H1 (cell line): ENCODE measurements around the gene ZBP1. TPM values are rescaled to one million over a fixed set of nuclear protein-coding genes. Genes with fewer than 3 reads are reported as not detected.

ENCODE experiments used
- CTCF ChIA-PET: fragments of 300-600 bp; sonication (Branson Sonifier 250); formaldehyde crosslinking; loops from one replicate; lab custom pipeline; 2021; ENCODE audit not compliant: partially characterized antibody; lab: Charles Lee
- POLR2A ChIA-PET: fragments of 300-600 bp; sonication (Branson Sonifier 250); formaldehyde crosslinking; loops from one replicate; lab custom pipeline; 2021; ENCODE audit warnings: inconsistent platforms; ENCODE audit not compliant: partially characterized antibody; lab: Charles Lee
- DNase-seq, 2 experiments: peaks; one replicate each; pipeline versions ENCODE4 v3.0.0 to v3.0.0-alpha.2; 2010 to 2022; ENCODE audit warnings: low spot score in 2 of 2, low read depth in 1 of 2, mixed read lengths in 1 of 2
- FAIRE-seq: peaks from 2 replicates; lab custom pipeline; 2011; peaks lifted over from hg19 to GRCh38; lab: Jason Lieb, UNC
- H2AFZ ChIP-seq: 2 replicates; pipeline ENCODE4 v1.8.1; 2012; ENCODE audit warnings: low read length, inconsistent platforms
- H2AK5ac ChIP-seq: 2 replicates; pipeline ENCODE4 v1.6.1; 2013; ENCODE audit warnings: low read depth, low read length
- H2BK120ac ChIP-seq: replicated peaks from 2 replicates; pipeline ENCODE3; 2013; ENCODE audit warnings: low read depth, low read length, inconsistent platforms
- H2BK12ac ChIP-seq: 2 replicates; pipeline ENCODE4 v1.6.1; 2013; ENCODE audit warnings: low read depth, low read length
- H2BK15ac ChIP-seq: 2 replicates; pipeline ENCODE4 v1.6.1; 2013; ENCODE audit warnings: low read length
- H2BK20ac ChIP-seq: 2 replicates; pipeline ENCODE4 v1.6.1; 2013; ENCODE audit warnings: low read length
- H2BK5ac ChIP-seq: 2 replicates; pipeline ENCODE4 v1.6.1; 2013; ENCODE audit warnings: low read depth, low read length
- H3K14ac ChIP-seq: 2 replicates; pipeline ENCODE4 v1.6.1; 2013; ENCODE audit warnings: inconsistent platforms; ENCODE audit not compliant: insufficient read length
- H3K18ac ChIP-seq: 2 replicates; pipeline ENCODE4 v1.6.1; 2013; ENCODE audit warnings: low read length; ENCODE audit errors: extremely low read depth
- H3K23ac ChIP-seq: 2 replicates; pipeline ENCODE4 v1.6.1; 2013; ENCODE audit warnings: inconsistent platforms; ENCODE audit not compliant: insufficient read length
- H3K23me2 ChIP-seq: 2 replicates; pipeline ENCODE4 v1.6.1; 2013; ENCODE audit warnings: low read depth, low read length
- H3K27ac ChIP-seq: 2 replicates; pipeline ENCODE4 v1.6.1; 2011; ENCODE audit warnings: low read depth, low read length, inconsistent platforms
- H3K27me3 ChIP-seq, 4 experiments: replicated peaks in 1 of 4; 1 replicate in 1 of 4; 2 replicates in 3 of 4; pipeline versions ENCODE4 v1.6.1 to v1.8.1; 2011 to 2013; ENCODE audit warnings: low read length in 3 of 4, mild to moderate bottlenecking in 3 of 4, inconsistent platforms in 2 of 4, mixed read lengths in 2 of 4, moderate library complexity in 1 of 4; ENCODE audit not compliant: control insufficient read depth in 3 of 4, insufficient read depth in 3 of 4; ENCODE audit errors: extremely low read depth in 1 of 4
- H3K36me3 ChIP-seq, 4 experiments: 2 replicates each; pipeline versions ENCODE4 v1.6.1 to v1.8.1; 2011 to 2013; ENCODE audit warnings: mild to moderate bottlenecking in 4 of 4, low read length in 3 of 4, moderate library complexity in 2 of 4, control low read depth in 1 of 4, inconsistent platforms in 1 of 4; ENCODE audit not compliant: insufficient read depth in 4 of 4, control insufficient read depth in 2 of 4
- H3K4ac ChIP-seq: replicated peaks from 2 replicates; pipeline ENCODE3; 2013; ENCODE audit warnings: low read length, low read depth, mixed read lengths, inconsistent platforms; ENCODE audit not compliant: insufficient read length
- H3K4me1 ChIP-seq, 4 experiments: replicated peaks in 1 of 4; 1 replicate in 1 of 4; 2 replicates in 3 of 4; pipeline versions ENCODE4 v1.6.1 to v1.8.1; 2011 to 2013; ENCODE audit warnings: low read length in 3 of 4, inconsistent platforms in 2 of 4, mixed read lengths in 1 of 4; ENCODE audit not compliant: insufficient read depth in 4 of 4, control insufficient read depth in 3 of 4
- H3K4me2 ChIP-seq, 2 experiments: 2 replicates each; pipeline versions ENCODE4 v1.6.1 to v1.8.1; 2011 to 2013; ENCODE audit warnings: low read depth in 2 of 2, low read length in 2 of 2, control low read depth in 1 of 2, inconsistent platforms in 1 of 2, mild to moderate bottlenecking in 1 of 2; ENCODE audit not compliant: insufficient read depth in 1 of 2
- H3K4me3 ChIP-seq, 4 experiments: fragments of 200-600, 300-600 bp in 1 of 4; sonication (generic), shearing (Covaris generic), sonication (Bioruptor Twin) in 1 of 4; 2 replicates each; pipeline versions ENCODE4 v1.5.1 to v1.8.1; 2011 to 2016; ENCODE audit warnings: low read length in 4 of 4, low read depth in 3 of 4, control low read depth in 2 of 4, inconsistent platforms in 2 of 4, mild to moderate bottlenecking in 2 of 4, mixed read lengths in 1 of 4, moderate library complexity in 1 of 4; ENCODE audit not compliant: insufficient read depth in 2 of 4; ENCODE audit errors: extremely low read depth in 1 of 4
- H3K56ac ChIP-seq: replicated peaks from 2 replicates; pipeline ENCODE3; 2013; ENCODE audit warnings: low read depth, mild to moderate bottlenecking, mixed read lengths, low read length, inconsistent platforms; ENCODE audit not compliant: insufficient read length
- H3K79me1 ChIP-seq: 2 replicates; pipeline ENCODE4 v1.6.1; 2013; ENCODE audit warnings: low read depth, low read length, control low read depth
- H3K79me2 ChIP-seq, 2 experiments: 2 replicates each; pipeline versions ENCODE4 v1.6.1 to v1.8.1; 2012 to 2013; ENCODE audit warnings: low read length in 2 of 2, mild to moderate bottlenecking in 2 of 2, inconsistent platforms in 1 of 2; ENCODE audit not compliant: insufficient read depth in 2 of 2, control insufficient read depth in 1 of 2
- H3K9ac ChIP-seq, 4 experiments: replicated peaks in 1 of 4; 1 replicate in 1 of 4; 2 replicates in 3 of 4; pipeline versions ENCODE4 v1.6.1 to v1.8.1; 2011 to 2013; ENCODE audit warnings: low read depth in 3 of 4, low read length in 3 of 4, control low read depth in 2 of 4, mild to moderate bottlenecking in 2 of 4, moderate library complexity in 2 of 4, inconsistent platforms in 1 of 4; ENCODE audit errors: extremely low read depth in 1 of 4
- H3K9me3 ChIP-seq, 2 experiments: 2 replicates each; pipeline versions ENCODE4 v1.6.1 to v1.8.1; 2012 to 2013; ENCODE audit warnings: mild to moderate bottlenecking in 2 of 2, moderate library complexity in 2 of 2, control low read depth in 1 of 2, inconsistent platforms in 1 of 2, low read depth in 1 of 2, low read length in 1 of 2, mixed read lengths in 1 of 2; ENCODE audit not compliant: insufficient read depth in 2 of 2
- H4K20me1 ChIP-seq, 2 experiments: replicated peaks in 1 of 2; 2 replicates each; pipeline versions ENCODE3 to v1.8.1; 2011 to 2013; ENCODE audit warnings: inconsistent platforms in 2 of 2, low read length in 2 of 2, mild to moderate bottlenecking in 1 of 2; ENCODE audit not compliant: insufficient read depth in 2 of 2, control insufficient read depth in 1 of 2
- H4K5ac ChIP-seq: 2 replicates; pipeline ENCODE4 v1.6.1; 2013; ENCODE audit warnings: low read length, low read depth, mixed read lengths, inconsistent platforms; ENCODE audit not compliant: insufficient read length
- H4K8ac ChIP-seq: 2 replicates; pipeline ENCODE4 v1.8.0; 2013; ENCODE audit warnings: mild to moderate bottlenecking, moderate library complexity, low read length, inconsistent platforms; ENCODE audit not compliant: insufficient read depth; ENCODE audit errors: extremely low read depth
- H4K91ac ChIP-seq: replicated peaks from 2 replicates; pipeline ENCODE3; 2013; ENCODE audit warnings: low read length, mixed read lengths, inconsistent platforms; ENCODE audit not compliant: insufficient read length
- BCL11A ChIP-seq, 2 experiments: IDR thresholded peaks; one replicate each; pipeline ENCODE4 v1.6.1; 2011; ENCODE audit warnings: low read depth in 2 of 2, low read length in 2 of 2, mild to moderate bottlenecking in 2 of 2
- CBX5 ChIP-seq: fragments of 300-800, 300-1000 bp; sonication (generic); IDR thresholded peaks from 2 replicates; pipeline ENCODE4 v1.7.1; 2016; ENCODE audit warnings: antibody characterized with exemption, low read length, low read depth
- CREB1 ChIP-seq: IDR thresholded peaks from 2 replicates; pipeline ENCODE4 v1.6.1; 2012; ENCODE audit warnings: inconsistent platforms
- KDM4A ChIP-seq: IDR thresholded peaks from one replicate; pipeline ENCODE4 v1.7.1; 2012; ENCODE audit warnings: low read depth, mild to moderate bottlenecking, moderate library complexity, low read length, inconsistent platforms; ENCODE audit not compliant: severe bottlenecking
- POU5F1 ChIP-seq: IDR thresholded peaks from 2 replicates; pipeline ENCODE4 v1.6.1; 2011; ENCODE audit warnings: low read depth, mild to moderate bottlenecking, low read length, moderate library complexity
- SP2 ChIP-seq: IDR thresholded peaks from 2 replicates; pipeline ENCODE4 v1.6.1; 2012; ENCODE audit warnings: mild to moderate bottlenecking, low read length, inconsistent platforms
- TBP ChIP-seq: IDR thresholded peaks from 2 replicates; pipeline ENCODE4 v1.6.1; 2011; ENCODE audit warnings: low read depth, low read length, improper control_type of control experiment
- WGBS, 2 experiments: shearing (Covaris generic) in 1 of 2; methylation state at CpG; one replicate each; pipeline versions ENCODE4 v1.1.6 to v1.1.7; 2013 to 2015; ENCODE audit warnings: low lambda C conversion rate in 2 of 2, mixed read lengths in 2 of 2, inconsistent platforms in 1 of 2, low coverage in 1 of 2, missing lambda C conversion rate in 1 of 2; ENCODE audit not compliant: insufficient replicate concordance in 2 of 2, insufficient coverage in 1 of 2, insufficient read length in 1 of 2; ENCODE audit errors: extremely low coverage in 1 of 2, missing lambda C conversion rate in 1 of 2; 5-methylcytosine and 5-hydroxymethylcytosine counted together
- polyA plus RNA-seq, 7 experiments: library from polyadenylated mRNA; depleted of rRNA in 3 of 7; stranded (reverse) in 5 of 7; unstranded in 2 of 7; fragments of >200 nt in 5 of 7; fragments of 200-250 nt in 2 of 7; gene quantifications; 1 replicate in 5 of 7; 2 replicates in 1 of 7; 4 replicates in 1 of 7; pipeline versions ENCODE4 v1.2.1 to v1.2.3, GENCODE V29; 2011 to 2013; ENCODE audit warnings: missing spikeins in 2 of 7, mixed read lengths in 2 of 7
- total RNA-seq: library from RNA; stranded (reverse); fragmentation: NEBNext Ultra II Directional; extraction: Animal tissue kit (Norgen Biotek cat#: 25700); gene quantifications from 2 replicates; pipeline ENCODE4 v1.2.1, GENCODE V29; 2021
- TF ChIP-seq, protein P1 (sequence below): IDR thresholded peaks from 2 replicates; pipeline ENCODE4 v1.6.1; 2012; ENCODE audit warnings: inconsistent platforms
- TF ChIP-seq, protein P2 (sequence below), 3 experiments: IDR thresholded peaks; 1 replicate in 2 of 3; 2 replicates in 1 of 3; pipeline versions ENCODE4 v1.5.1 to v1.6.1; 2011; ENCODE audit warnings: low read length in 3 of 3, mild to moderate bottlenecking in 3 of 3, inconsistent platforms in 2 of 3, low read depth in 1 of 3, moderate library complexity in 1 of 3; ENCODE audit not compliant: insufficient read depth in 1 of 3; ENCODE audit errors: control extremely low read depth in 1 of 3

The ZBP1 gene
- total and polyA plus RNA-seq, 2 of the 8 experiments (the other 6 are each of a cell fraction or from before 2014, with no cell fraction given), result not detected

DNA sequence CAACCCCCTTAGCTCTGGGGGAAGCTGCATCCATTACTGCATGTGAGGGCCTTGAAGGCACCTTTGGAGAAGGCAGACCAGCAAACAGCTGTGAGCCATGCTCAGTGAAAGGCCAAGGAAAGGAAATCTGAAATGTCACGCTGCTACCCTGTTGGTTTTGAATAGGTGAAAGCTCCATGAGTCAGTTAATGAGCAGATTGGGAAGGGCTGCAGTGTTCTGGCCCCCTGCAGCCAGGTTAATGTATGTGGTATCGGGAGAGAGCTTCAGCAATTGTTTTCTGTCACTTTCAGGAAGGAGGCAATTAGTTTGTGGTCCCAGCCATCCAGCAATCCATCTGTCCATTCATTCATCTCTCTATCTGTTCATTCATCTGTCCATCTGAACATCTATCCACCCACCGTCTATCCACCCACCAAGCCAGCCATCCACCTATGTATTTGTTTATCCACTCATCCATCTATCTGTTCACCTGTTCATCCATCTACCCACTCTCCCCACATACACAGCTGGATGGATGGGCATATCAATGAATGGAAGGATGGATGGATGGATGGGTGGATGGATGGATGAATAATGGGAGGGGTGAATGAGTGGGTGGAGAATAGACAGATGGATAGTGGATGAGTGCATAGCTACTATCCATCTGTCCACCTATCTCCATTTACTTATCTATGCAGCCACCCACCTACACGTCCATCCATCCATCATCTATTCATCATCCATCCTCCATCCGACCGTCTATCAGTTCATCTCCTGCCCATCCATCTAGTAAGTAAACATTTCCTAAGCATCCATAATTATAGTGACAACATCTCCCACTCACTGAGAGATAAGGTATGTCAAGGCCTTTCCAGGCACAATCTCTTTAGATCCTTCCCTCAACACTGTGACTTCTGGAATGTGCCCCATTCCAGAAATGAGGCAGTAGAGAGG is 43.3 kb downstream of the ZBP1 start:
- H3K27ac ChIP-seq, result no peak overlapping the region
- H2BK20ac ChIP-seq, result no peak overlapping the region
- no peak overlapping the region for H4K8ac ChIP-seq
- no peak overlapping the region for H2AFZ ChIP-seq
- DNase-seq (no peak), FAIRE-seq (no peak)
- WGBS, 2 experiments, result 87 to 100% methylated on average over 3 to 6 of the region's 6 CpGs
- no peak overlapping the region for H4K91ac ChIP-seq
- no peak overlapping the region for H3K14ac ChIP-seq
- peaks cover 0 to 4% (median 0%) of the 10 kb centered on the region in 4 experiments; a peak in 4 of 7 replicates for H3K27me3 ChIP-seq
- H2BK5ac ChIP-seq, result no peak overlapping the region
- no peak overlapping the region for H3K4me2 ChIP-seq
- H2BK12ac ChIP-seq, result no peak overlapping the region
- no peaks in the 10 kb centered on the region for H3K79me2 ChIP-seq
- no peaks in the 10 kb centered on the region for H3K36me3 ChIP-seq
- H3K79me1 ChIP-seq, result no peaks in the 10 kb centered on the region
- H3K4me1 ChIP-seq, result peaks cover 0 to 10% (median 3%) of the 10 kb centered on the region in 4 experiments; a peak in 4 of 7 replicates
- H3K4ac ChIP-seq, result no peak overlapping the region
- H2BK120ac ChIP-seq, result no peak overlapping the region
- H4K20me1 ChIP-seq, result no peaks in the 10 kb centered on the region
- POLR2A ChIA-PET, result interaction anchor here (0.9 kb wide), 1 partner anchor 31 kb away, joined by 3 read pairs; no protein-coding TSS in a partner anchor
- no peak overlapping the region for H3K4me3 ChIP-seq
- no peak overlapping the region for H3K23ac ChIP-seq
- no peak overlapping the region for H2AK5ac ChIP-seq
- peaks cover 1% of the 10 kb centered on the region; the same call in 1 of the 2 replicates for H3K23me2 ChIP-seq
- no peak overlapping the region for H2BK15ac ChIP-seq
- no peak overlapping the region for H3K9ac ChIP-seq
- no peak overlapping the region for H3K18ac ChIP-seq
- no peak overlapping the region for H4K5ac ChIP-seq
- no peak overlapping the region for H3K56ac ChIP-seq
- CTCF ChIA-PET, result interaction anchor here (0.6 to 7.9 kb wide), 16 partner anchors 8 to 657 kb away, joined by 3 to 67 read pairs (median 4); partner anchors contain the start of gene PCK1
- no peaks in the 10 kb centered on the region for H3K9me3 ChIP-seq
- no peak for TF ChIP-seq TBP
- TF ChIP-seq KDM4A, result no peak
- TF ChIP-seq, protein P1, sequence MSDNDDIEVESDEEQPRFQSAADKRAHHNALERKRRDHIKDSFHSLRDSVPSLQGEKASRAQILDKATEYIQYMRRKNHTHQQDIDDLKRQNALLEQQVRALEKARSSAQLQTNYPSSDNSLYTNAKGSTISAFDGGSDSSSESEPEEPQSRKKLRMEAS, result no peak
- TF ChIP-seq SP2, result no peak
- no peak for TF ChIP-seq BCL11A (IDR thresholded peaks at IDR 0.05; ENCODE audit: low read depth in 2 of 2, low read length in 2 of 2)
- no peak for TF ChIP-seq POU5F1
- TF ChIP-seq, protein P2, sequence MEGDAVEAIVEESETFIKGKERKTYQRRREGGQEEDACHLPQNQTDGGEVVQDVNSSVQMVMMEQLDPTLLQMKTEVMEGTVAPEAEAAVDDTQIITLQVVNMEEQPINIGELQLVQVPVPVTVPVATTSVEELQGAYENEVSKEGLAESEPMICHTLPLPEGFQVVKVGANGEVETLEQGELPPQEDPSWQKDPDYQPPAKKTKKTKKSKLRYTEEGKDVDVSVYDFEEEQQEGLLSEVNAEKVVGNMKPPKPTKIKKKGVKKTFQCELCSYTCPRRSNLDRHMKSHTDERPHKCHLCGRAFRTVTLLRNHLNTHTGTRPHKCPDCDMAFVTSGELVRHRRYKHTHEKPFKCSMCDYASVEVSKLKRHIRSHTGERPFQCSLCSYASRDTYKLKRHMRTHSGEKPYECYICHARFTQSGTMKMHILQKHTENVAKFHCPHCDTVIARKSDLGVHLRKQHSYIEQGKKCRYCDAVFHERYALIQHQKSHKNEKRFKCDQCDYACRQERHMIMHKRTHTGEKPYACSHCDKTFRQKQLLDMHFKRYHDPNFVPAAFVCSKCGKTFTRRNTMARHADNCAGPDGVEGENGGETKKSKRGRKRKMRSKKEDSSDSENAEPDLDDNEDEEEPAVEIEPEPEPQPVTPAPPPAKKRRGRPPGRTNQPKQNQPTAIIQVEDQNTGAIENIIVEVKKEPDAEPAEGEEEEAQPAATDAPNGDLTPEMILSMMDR (IDR thresholded peaks at IDR 0.05; ENCODE audit: control extremely low read depth in 1 of 3, insufficient read depth in 1 of 3, low read depth in 1 of 3, low read length in 3 of 3), result no peak
- TF ChIP-seq CBX5, result no peak
- no peak for TF ChIP-seq CREB1
